Measurements from ENCODE around the gene TMEM30B. TPM values are rescaled to one million over a fixed set of nuclear protein-coding genes. Genes with fewer than 3 reads are reported as not detected.

The TMEM30B gene
- total and polyA plus RNA-seq, 2 of the 8 experiments (the other 6 are each of a cell fraction or from before 2014, with no cell fraction given), result 11.2 to 18.7 TPM

DNA sequence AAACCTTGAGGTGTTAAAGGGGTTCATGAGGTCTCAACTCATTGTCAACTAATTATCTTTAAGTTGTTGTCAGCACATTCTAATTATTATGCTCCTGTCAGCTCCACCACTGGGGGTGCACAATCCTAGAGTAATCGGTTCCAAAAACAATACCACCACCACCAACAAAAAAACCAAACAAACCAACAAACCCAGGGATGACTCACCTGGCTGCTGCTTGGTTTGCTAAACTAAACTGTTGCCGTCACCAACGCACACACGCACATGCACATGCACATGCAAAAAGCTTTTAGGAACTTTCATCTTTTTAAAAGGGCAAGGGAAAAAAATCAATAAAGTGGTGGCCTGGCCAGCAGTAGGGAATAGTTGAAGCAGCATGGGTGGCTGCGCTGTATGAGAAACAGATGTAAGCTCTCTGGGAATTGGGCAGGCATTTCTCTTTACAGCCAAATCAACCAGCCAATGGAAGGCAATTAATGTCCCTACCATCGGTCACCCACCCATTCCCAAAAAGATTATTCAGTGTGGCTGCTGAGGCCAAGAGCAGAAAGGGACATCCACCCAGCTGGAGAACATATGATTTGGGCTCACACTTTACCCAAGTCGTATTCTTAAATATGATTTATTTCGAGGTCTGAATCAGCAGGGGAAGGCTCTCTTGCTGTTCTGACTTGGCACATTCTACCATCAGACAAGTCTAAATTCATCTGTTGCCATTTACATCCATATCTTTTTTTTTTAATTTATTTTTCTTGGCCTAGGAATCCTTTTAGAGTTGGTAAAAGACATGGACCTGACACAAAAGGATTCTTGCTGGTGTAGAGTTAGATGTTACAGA lies 20.0 kb downstream of the TMEM30B start:
- no peak overlapping the region for H2BK12ac ChIP-seq (ENCODE audit: low read depth, low read length)
- H3K23me2 ChIP-seq (ENCODE audit: low read depth, low read length), result peaks cover 2% of the 10 kb centered on the region; the same call in 1 of the 2 replicates
- H3K18ac ChIP-seq (ENCODE audit: extremely low read depth, low read length), result no peak overlapping the region
- H4K91ac ChIP-seq (replicated peaks; ENCODE audit: insufficient read length, low read length), result no peak overlapping the region
- H3K4me3 ChIP-seq (ENCODE audit: extremely low read depth in 1 of 4, insufficient read depth in 2 of 4, low read depth in 3 of 4, low read length in 4 of 4), result no peak overlapping the region
- no peak overlapping the region; the same call in 1 of the 2 replicates for H2AK5ac ChIP-seq (ENCODE audit: low read depth, low read length)
- CTCF ChIA-PET (ENCODE audit: partially characterized antibody), result interaction anchor here (0.5 to 2.2 kb wide), 6 partner anchors 8 to 109 kb away, joined by 3 to 8 read pairs (median 3); partner anchors contain the start of gene TMEM30B
- POLR2A ChIA-PET (ENCODE audit: partially characterized antibody), result no interaction called here
- no peaks in the 10 kb centered on the region for H3K9me3 ChIP-seq (ENCODE audit: insufficient read depth in 2 of 2, low read depth in 1 of 2, low read length in 1 of 2)
- H3K9ac ChIP-seq (replicated peaks in 1 of 4; ENCODE audit: extremely low read depth in 1 of 4, low read depth in 3 of 4, low read length in 3 of 4), result no peak overlapping the region
- peaks cover 0 to 4% (median 1%) of the 10 kb centered on the region in 4 experiments; a peak in 4 of 7 replicates for H3K27me3 ChIP-seq (replicated peaks in 1 of 4; ENCODE audit: control insufficient read depth in 3 of 4, extremely low read depth in 1 of 4, insufficient read depth in 3 of 4, low read length in 3 of 4)
- H3K23ac ChIP-seq (ENCODE audit: insufficient read length), result no peak overlapping the region
- no peak overlapping the region for H2BK20ac ChIP-seq (ENCODE audit: low read length)
- H4K8ac ChIP-seq (ENCODE audit: extremely low read depth, insufficient read depth, low read length), result no peak overlapping the region
- H3K4me2 ChIP-seq (ENCODE audit: insufficient read depth in 1 of 2, low read depth in 2 of 2, low read length in 2 of 2), result no peak overlapping the region
- no peaks in the 10 kb centered on the region for H3K79me2 ChIP-seq (ENCODE audit: control insufficient read depth in 1 of 2, insufficient read depth in 2 of 2, low read length in 2 of 2)
- DNase-seq (ENCODE audit: low read depth in 1 of 2, low spot score in 2 of 2) (no peak), FAIRE-seq (no peak)
- no peak overlapping the region for H3K4ac ChIP-seq (replicated peaks; ENCODE audit: insufficient read length, low read depth, low read length)
- 0 out of 2 replicates have a peak overlapping the region, but pooled peaks have one; percentile 11 for H2AFZ ChIP-seq (ENCODE audit: low read length)
- no peak overlapping the region for H2BK5ac ChIP-seq (ENCODE audit: low read depth, low read length)
- no peaks in the 10 kb centered on the region for H3K79me1 ChIP-seq (ENCODE audit: low read depth, low read length)
- no peaks in the 10 kb centered on the region for H3K36me3 ChIP-seq (ENCODE audit: control insufficient read depth in 2 of 4, insufficient read depth in 4 of 4, low read length in 3 of 4)
- H2BK15ac ChIP-seq (ENCODE audit: low read length), result no peak overlapping the region
- H4K20me1 ChIP-seq (replicated peaks in 1 of 2; ENCODE audit: control insufficient read depth in 1 of 2, insufficient read depth in 2 of 2, low read length in 2 of 2), result no peaks in the 10 kb centered on the region
- no peak overlapping the region for H3K56ac ChIP-seq (replicated peaks; ENCODE audit: insufficient read length, low read depth, low read length)
- peaks cover 0 to 3% (median 0%) of the 10 kb centered on the region in 4 experiments; a peak in 1 of 7 replicates for H3K4me1 ChIP-seq (replicated peaks in 1 of 4; ENCODE audit: control insufficient read depth in 3 of 4, insufficient read depth in 4 of 4, low read length in 3 of 4)
- H3K14ac ChIP-seq (ENCODE audit: insufficient read length), result no peak overlapping the region
- WGBS, 2 experiments (ENCODE audit: extremely low coverage in 1 of 2, insufficient coverage in 1 of 2, insufficient read length in 1 of 2, insufficient replicate concordance in 2 of 2, low coverage in 1 of 2, low lambda C conversion rate in 2 of 2, missing lambda C conversion rate in 1 of 2), result 88% methylated on average over 8 of the region's 8 CpGs; no CpG with 5 or more reads in 1 of the 2 experiments
- no peak overlapping the region for H4K5ac ChIP-seq (ENCODE audit: insufficient read length, low read depth, low read length)
- no peak overlapping the region for H2BK120ac ChIP-seq (replicated peaks; ENCODE audit: low read depth, low read length)
- no peak overlapping the region for H3K27ac ChIP-seq (ENCODE audit: low read depth, low read length)
- TF ChIP-seq CHD2 (IDR thresholded peaks at IDR 0.05; ENCODE audit: low read length), result no peak
- no peak for TF ChIP-seq SP2 (IDR thresholded peaks at IDR 0.05; ENCODE audit: low read length)
- TF ChIP-seq, protein P1, sequence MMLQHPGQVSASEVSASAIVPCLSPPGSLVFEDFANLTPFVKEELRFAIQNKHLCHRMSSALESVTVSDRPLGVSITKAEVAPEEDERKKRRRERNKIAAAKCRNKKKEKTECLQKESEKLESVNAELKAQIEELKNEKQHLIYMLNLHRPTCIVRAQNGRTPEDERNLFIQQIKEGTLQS (IDR thresholded peaks at IDR 0.05; ENCODE audit: insufficient read depth, low read depth, low read length), result no peak
- TF ChIP-seq, protein P2, sequence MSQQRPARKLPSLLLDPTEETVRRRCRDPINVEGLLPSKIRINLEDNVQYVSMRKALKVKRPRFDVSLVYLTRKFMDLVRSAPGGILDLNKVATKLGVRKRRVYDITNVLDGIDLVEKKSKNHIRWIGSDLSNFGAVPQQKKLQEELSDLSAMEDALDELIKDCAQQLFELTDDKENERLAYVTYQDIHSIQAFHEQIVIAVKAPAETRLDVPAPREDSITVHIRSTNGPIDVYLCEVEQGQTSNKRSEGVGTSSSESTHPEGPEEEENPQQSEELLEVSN (IDR thresholded peaks at IDR 0.05), result no peak
- no peak for TF ChIP-seq HDAC2 (IDR thresholded peaks at IDR 0.05; ENCODE audit: borderline replicate concordance in 1 of 2, low read depth in 2 of 2, low read length in 2 of 2)
- no peak for TF ChIP-seq SP4 (IDR thresholded peaks at IDR 0.05; ENCODE audit: low read length)
- no peak for TF ChIP-seq EGR1 (IDR thresholded peaks at IDR 0.05; ENCODE audit: borderline replicate concordance, low read depth, low read length)
- TF ChIP-seq SAP30 (IDR thresholded peaks at IDR 0.05; ENCODE audit: insufficient read depth, insufficient replicate concordance, low read length), result no peak
- no peak for TF ChIP-seq RBBP5 (IDR thresholded peaks at IDR 0.05; ENCODE audit: borderline replicate concordance, low read depth, low read length)
- TF ChIP-seq TCF12 (IDR thresholded peaks at IDR 0.05; ENCODE audit: low read depth, low read length), result no peak
- no peak for TF ChIP-seq NRF1 (IDR thresholded peaks at IDR 0.05; ENCODE audit: low read depth, low read length)

Measured in H1 (cell line).